Forelimb muscle (tissue), 1 donor: Measurements from ENCODE around the gene CFAP90. TPM values are rescaled to one million over a fixed set of nuclear protein-coding genes. Genes with fewer than 3 reads are reported as not detected.

Experiments used
- polyA plus RNA-seq: library from polyadenylated mRNA; unstranded; fragments of 120-200 nt; gene quantifications from one replicate; pipeline ENCODE4 v1.2.1, GENCODE V29; 2013; ENCODE audit not compliant: insufficient read length

Gene CFAP90
- polyA plus RNA-seq, 1 donor = not detected

Other genes with a start within 250 kb of the CFAP90 start
- gene FASTKD3, start 17.9 kb upstream of the CFAP90 start, polyA plus RNA-seq = 7.2 TPM
- gene MTRR, start 18.0 kb upstream of the CFAP90 start, polyA plus RNA-seq = 26.1 TPM